ENCODE data around the gene MYO9A. TPM values are rescaled to one million over a fixed set of nuclear protein-coding genes. Genes with fewer than 3 reads are reported as not detected.
A peak's percentile ranks its signal among the peaks of the same experiment; 100 is the strongest.

The MYO9A gene
- 37.5 TPM for polyA plus RNA-seq (ENCODE audit: insufficient read length)
- long read RNA-seq, donor 1, partial matches to known transcripts: 0 of 2 reads
- long read RNA-seq, donor 1, other reads (novel, unspliced or antisense): 0 of 2 reads
- long read RNA-seq, donor 2: 0 reads
- long read RNA-seq, donor 3: 0 reads
- long read RNA-seq, donor 4: 0 reads
- long read RNA-seq, donor 5: 0 reads
- long read RNA-seq, donor 6: 0 reads
- long read RNA-seq, donor 7: 0 reads
- long read RNA-seq, donor 8, full-length matches to known transcripts: 3 of 3 reads
- long read RNA-seq, donor 8, partial matches to known transcripts: 0 of 3 reads
- long read RNA-seq, donor 8, other reads (novel, unspliced or antisense): 0 of 3 reads

DNA sequence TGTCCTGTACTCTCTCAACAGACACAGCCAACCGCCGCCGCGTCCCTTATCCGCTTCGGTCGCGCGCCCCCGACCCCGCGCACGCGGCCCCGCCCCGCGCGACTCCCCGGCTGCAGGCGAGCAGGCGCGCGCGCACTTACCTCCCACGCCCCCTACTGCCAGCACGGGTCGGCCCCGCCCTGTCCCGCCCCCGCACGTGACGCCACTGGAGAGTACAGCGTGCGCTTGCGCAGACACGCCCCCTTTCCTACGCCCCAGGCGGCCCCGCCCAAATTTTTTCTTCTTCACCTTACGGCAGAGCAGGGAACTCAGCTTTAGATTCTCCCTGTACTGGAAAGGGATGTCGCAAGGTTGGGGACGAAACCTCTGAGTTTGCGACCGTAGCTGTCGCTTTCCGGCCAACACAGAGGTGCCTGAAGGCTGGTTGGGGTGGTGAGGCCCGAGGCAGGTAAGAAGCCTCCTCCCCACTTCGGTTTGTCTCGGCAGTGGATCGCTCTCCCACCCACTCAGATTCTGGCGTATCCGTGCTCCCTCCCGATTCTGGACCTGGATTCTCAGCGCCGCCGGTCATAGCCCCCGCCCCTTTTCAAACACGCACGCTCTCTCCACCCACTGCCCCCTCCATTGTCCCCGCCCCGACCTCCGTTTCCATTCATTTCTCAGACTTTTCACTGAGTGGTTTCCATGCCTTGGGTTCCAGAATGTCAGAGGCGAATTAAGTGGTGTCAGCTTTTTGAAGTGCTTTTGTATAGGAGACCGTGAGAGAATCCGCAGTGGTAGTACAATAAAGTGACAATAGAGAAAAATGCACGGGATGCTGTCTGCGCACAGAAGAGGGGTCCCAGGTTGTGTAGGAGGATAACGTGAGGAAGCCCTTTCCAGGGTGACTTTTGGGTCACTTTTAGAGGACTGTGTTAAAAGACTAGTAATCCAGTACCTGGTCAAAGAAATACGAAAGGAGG, at the start of gene MYO9A, which contains the start of gene SENP8:
TSS of gene MYO9A (minus strand) at position 134 of the 962 bp plus-strand sequence. CDS start 71,587 bp downstream, outside the sequence.
TSS of gene SENP8 (plus strand) at position 387 of the 962 bp plus-strand sequence. CDS start 21,221 bp downstream, outside the sequence.
- DNase-seq: peak; percentile 98

DNA sequence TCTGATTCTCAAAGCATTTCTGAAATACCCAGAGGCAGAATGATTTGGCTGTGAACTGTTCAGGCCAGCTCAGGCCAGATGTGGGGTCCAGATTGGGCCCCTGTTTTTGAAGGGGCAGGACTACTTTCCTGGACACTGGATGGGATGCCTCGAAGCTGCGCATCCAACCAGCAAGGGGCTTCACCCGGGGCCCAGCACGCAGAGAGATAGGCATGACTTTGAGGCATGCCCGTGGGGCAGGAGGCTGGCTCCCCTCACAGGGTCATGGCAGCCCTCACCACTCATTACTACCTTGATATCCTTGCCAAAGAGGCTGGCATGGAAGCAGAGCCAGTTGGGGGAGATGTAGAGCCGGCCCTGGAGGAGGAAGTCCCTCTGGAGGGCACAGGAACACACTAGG, 49.5 kb upstream of the MYO9A start:
- DNase-seq: no peak

DNA sequence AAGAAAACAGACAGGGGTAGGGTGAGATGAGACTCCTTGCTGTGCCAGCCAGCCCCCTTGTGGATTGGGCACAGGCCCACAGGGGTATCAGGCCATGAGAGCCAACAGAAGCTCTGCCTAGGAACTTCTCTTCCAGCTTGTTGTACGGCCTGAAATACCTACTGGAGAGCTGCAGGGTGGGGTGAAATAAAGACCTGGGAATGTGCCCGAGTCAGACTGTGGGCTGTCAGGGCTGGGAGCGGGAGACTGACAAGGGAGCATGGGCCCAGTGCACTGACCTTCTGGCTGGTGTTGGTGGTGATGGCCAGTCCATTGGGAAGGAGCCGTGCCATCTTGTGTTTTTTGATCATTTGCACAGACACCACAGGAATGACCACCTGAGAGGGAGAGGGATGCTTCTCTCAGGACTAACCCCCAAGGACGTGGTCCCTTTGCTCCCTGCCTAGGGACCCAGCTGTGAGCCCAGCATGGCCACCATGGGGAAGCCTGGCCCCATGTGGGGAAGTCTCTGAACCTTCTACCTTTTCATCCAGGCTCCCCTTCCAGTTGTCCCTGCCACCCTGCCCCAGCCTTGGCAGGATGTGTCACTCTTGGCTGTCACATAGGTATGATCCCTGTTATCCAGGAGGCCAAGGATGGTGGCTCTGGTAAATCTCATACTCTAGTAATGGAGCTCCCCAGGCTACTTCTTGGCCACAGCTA, 48.9 kb upstream of the MYO9A start:
- no peak for DNase-seq

- DNase-seq: no peak
These were observed 45.8 kb upstream of the MYO9A start for GRCh38 chr15:72163719-72164118.

DNA sequence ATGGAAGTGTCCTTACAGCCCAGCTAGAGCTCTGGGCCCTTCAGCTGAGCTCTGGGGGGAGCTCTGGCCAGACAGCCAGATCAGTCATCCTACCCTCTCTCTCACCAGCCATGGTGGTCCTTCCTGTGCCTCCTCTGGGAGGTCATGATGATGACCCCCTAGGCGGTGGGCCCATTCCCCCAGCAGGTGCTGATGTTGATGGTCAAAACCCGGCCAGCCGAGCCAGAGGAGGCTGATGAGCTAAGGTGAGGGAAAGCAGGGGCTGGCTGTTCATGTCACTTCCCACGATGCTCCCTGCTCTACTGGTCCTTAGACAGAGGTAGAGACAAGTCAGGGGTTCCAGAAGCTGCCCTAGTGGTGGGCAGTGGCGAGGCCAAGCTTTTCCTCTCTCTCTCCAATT, 44.6 kb upstream of the MYO9A start:
- no peak for DNase-seq

GRCh38 chr15:72161361-72162132, 43.6 kb upstream of the MYO9A start:
- no peak for DNase-seq

DNA sequence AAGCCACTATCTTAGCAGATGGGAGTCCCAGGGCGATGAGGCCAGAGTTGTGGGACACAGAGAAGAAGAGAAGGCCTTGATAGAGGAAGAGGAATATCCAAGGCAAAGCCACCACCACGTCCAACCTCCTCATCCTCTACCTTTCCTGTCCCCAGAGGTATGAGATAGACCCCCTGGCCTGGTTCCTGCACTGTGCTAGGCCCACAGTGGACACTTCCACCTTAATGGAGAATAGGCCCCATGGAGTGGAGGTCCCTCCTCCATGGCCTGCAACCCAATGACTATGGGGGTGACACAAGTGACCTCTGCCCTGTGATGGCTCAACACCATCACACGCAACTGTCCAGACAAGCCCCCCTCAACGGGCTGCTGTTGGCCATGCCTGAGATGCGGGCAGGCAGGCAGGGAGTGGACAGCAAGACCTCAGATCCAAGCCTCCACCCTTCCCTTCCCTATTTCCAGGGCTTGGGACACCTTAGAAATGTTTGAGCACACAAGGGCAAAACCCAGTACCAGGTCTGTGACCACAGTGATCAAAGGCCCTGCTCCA, 42.8 kb upstream of the MYO9A start:
- no peak for DNase-seq

DNA sequence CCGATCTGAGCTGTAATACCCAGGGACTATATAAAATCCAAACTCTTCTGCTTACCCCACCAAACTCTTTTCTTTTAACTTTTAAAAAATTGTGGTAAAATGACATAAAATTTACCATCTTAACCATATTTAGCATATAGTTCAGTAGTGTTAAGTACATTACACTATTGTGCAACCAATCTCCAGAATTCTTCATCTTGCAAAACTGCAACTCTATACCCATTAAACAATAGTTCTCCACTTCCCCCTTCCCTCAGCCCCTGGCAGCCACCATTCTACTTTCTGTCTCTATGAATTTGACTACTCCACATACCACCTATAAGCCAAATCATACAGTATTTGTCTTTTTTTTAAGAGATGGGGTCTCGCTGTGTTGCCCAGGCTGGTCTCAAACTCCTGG, 39.0 kb upstream of the MYO9A start:
- DNase-seq: no peak

- DNase-seq: peak; percentile 93
These were observed 38.0 kb upstream of the MYO9A start for GRCh38 chr15:72155635-72156616.

GRCh38 chr15:72155003-72155621, 37.2 kb upstream of the MYO9A start:
- DNase-seq: peak; percentile 82

- no peak for DNase-seq
These were observed 36.4 kb upstream of the MYO9A start for GRCh38 chr15:72154316-72154715.

- no peak for DNase-seq
These were observed 35.5 kb upstream of the MYO9A start for GRCh38 chr15:72153269-72154000.

GRCh38 chr15:72147418-72147817, 29.5 kb upstream of the MYO9A start:
- DNase-seq: no peak

- DNase-seq: no peak
These were observed 29.0 kb upstream of the MYO9A start for GRCh38 chr15:72146934-72147333.

DNA sequence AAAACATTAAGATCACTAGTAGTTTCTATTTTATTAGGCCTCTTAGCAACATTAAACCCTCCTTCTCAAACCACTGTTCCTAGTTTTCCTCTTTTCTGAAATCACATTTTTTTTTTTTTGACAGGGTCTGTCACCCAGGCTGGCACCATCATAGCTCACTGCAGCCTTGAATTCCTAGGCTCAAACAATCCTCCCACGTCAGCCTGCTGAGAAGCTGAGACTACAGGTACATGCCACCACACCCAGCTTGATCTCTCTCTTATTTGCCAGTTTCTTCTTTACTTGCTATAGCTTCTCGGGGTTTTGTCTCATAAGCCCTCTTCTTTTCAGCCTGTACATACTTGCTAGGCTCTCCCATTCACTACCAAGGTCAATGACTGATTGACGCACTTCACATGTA, 28.3 kb upstream of the MYO9A start:
- no peak for DNase-seq

DNA sequence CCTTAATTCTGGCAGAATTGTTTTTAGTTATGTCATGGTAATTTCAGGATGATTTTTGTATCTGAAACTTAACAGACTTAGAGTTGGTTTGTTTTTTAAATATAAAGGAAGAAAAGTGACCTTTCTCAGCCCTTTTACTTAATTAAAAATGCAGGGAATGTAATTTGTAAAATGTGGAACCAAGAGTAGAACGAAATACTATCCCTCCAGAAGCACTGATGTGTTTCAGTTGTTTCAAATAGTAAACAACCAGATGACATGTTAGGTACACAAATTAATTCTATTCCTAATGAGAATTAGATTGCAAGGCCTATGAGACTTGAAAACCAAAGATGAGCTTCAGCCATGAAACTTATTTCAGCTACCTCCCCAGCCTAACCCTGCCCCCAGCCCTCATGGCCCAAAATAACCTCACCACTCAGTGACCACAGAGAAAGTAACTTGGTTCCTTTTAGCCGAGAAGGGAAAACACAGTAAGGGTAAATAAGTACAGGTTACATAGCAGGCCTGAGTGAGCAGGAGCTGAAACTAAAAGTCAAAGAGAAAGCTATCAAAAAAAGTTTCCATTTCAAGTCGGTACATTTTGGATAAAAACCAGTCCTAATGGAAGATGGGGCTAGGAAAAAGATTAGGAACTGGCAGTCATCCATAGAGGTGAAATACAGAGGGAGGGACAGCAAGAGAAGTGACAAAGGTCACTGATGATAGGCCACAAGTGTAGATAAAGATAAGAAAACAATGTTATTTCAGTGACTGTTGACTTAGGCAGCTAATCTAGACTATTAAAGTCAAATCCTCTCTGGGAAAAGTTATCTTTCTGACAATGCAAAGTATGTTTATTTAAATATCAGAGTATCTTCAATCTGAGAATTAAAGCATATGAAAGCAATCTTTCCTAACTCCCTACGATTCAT, 23.5 kb upstream of the MYO9A start:
- no peak for DNase-seq

DNA sequence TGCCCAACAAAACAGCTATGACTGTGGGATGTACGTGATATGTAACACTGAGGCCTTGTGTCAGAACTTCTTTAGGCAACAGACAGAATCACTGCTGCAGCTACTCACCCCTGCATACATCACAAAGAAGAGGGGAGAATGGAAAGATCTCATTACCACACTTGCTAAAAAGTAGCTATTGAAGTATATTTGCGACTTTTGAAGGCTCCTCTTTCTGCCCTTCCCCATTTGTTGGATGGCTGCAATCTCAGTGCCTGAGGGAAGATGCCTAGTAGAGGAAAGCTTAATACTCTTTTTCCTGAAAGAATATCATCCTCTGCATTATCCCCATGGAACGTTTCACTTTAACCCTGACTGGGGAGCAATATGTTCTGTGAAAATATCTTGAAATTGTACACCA, 22.1 kb upstream of the MYO9A start:
- no peak for DNase-seq

GRCh38 chr15:72139667-72140066, 21.7 kb upstream of the MYO9A start:
- no peak for DNase-seq

Data from left kidney (tissue), 8 donors.